ENCODE results near the gene GPC6. TPM values are rescaled to one million over a fixed set of nuclear protein-coding genes. Genes with fewer than 3 reads are reported as not detected.

The GPC6 gene
- total and polyA plus RNA-seq, 5 donors from 2014 or later: not detected

DNA sequence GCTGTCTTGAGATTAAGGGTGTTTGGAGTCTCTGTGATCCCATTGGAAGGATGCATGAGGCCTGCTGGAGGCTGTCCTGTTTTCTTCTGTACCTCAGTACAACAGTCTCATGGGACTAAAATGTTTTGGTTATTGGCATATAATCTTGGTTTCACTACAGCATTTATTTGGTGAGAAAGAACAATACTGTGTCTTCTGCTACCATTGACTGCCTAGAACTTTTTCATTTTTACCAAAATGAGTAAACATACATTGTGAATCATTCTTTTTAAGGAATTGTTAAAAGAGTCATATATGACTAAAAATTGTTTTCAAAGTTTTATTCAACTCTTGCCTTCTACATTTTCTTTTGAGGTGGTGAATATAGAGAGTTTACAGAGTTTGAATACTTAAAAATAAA lies 459.8 kb downstream of the GPC6 start:
- Mint-ChIP-seq H3K4me3 (no peak overlapping the region), H3K9me3 (peaks cover 0 to 3% (median 0%) of the 10 kb centered on the region in 7 donors), H3K4me1 (no peaks in the 10 kb centered on the region), H3K36me3 (no peaks in the 10 kb centered on the region), H3K27ac (no peak overlapping the region), H3K27me3 (peaks cover 4% of the 10 kb centered on the region)
- DNase-seq (no peak), ATAC-seq (ENCODE audit: low read depth in 2 of 2) (no peak)
- Histone ChIP-seq H3K27ac (ENCODE audit: insufficient read depth, low read length, poor library complexity, severe bottlenecking) (no peak overlapping the region), H3K36me3 (ENCODE audit: control insufficient read depth, insufficient read depth, low read length) (no peaks in the 10 kb centered on the region), H3K9me3 (ENCODE audit: control insufficient read depth in 2 of 2, low read length in 2 of 2) (no peaks in the 10 kb centered on the region), H3K4me1 (ENCODE audit: control insufficient read depth, insufficient read depth, low read length, poor library complexity, severe bottlenecking) (no peaks in the 10 kb centered on the region), H3K27me3 (ENCODE audit: control insufficient read depth, insufficient read depth, low read length) (no peaks in the 10 kb centered on the region), H3K4me3 (ENCODE audit: low read depth, low read length) (no peak overlapping the region)

DNA sequence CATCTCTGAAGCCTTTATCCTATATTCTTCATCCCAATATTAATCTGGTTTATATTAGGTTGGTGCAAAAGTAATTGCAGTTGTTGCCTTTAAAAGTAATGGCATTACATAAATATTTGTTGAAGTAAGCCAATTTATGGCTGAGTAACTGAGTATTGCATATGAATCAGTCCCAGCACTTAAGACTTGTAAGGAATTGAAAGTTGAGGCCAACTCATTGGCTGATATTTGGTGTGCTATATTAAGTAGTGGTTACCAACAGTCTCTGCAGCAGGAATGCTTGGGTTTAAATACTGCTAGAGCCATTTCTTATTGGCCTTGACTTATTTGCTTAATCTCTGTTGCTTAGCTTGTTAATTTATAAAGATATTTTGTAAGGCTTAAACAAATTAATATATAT lies 460.7 kb downstream of the GPC6 start:
- Histone ChIP-seq H3K9me3 (ENCODE audit: control insufficient read depth in 2 of 2, low read length in 2 of 2) (no peaks in the 10 kb centered on the region), H3K4me3 (ENCODE audit: low read depth, low read length) (no peak overlapping the region), H3K4me1 (ENCODE audit: control insufficient read depth, insufficient read depth, low read length, poor library complexity, severe bottlenecking) (no peaks in the 10 kb centered on the region), H3K27ac (ENCODE audit: insufficient read depth, low read length, poor library complexity, severe bottlenecking) (no peak overlapping the region), H3K27me3 (ENCODE audit: control insufficient read depth, insufficient read depth, low read length) (no peaks in the 10 kb centered on the region), H3K36me3 (ENCODE audit: control insufficient read depth, insufficient read depth, low read length) (no peaks in the 10 kb centered on the region)
- H3K36me3 Mint-ChIP-seq: no peaks in the 10 kb centered on the region
- peaks cover 4% of the 10 kb centered on the region for H3K27me3 Mint-ChIP-seq
- no peak overlapping the region for H3K4me3 Mint-ChIP-seq
- DNase-seq (no peak), ATAC-seq (ENCODE audit: low read depth in 2 of 2) (no peak)
- no peaks in the 10 kb centered on the region for H3K4me1 Mint-ChIP-seq
- H3K9me3 Mint-ChIP-seq: peaks cover 0 to 3% (median 0%) of the 10 kb centered on the region in 7 donors
- no peak overlapping the region for H3K27ac Mint-ChIP-seq

- H3K4me3 Mint-ChIP-seq: no peak overlapping the region
- H3K36me3 Mint-ChIP-seq: no peaks in the 10 kb centered on the region
- Histone ChIP-seq H3K4me1 (ENCODE audit: control insufficient read depth, insufficient read depth, low read length, poor library complexity, severe bottlenecking) (no peaks in the 10 kb centered on the region), H3K27ac (ENCODE audit: insufficient read depth, low read length, poor library complexity, severe bottlenecking) (no peak overlapping the region), H3K4me3 (ENCODE audit: low read depth, low read length) (no peak overlapping the region), H3K9me3 (ENCODE audit: control insufficient read depth in 2 of 2, low read length in 2 of 2) (no peaks in the 10 kb centered on the region), H3K27me3 (ENCODE audit: control insufficient read depth, insufficient read depth, low read length) (no peaks in the 10 kb centered on the region), H3K36me3 (ENCODE audit: control insufficient read depth, insufficient read depth, low read length) (no peaks in the 10 kb centered on the region)
- H3K9me3 Mint-ChIP-seq: peaks cover 0 to 3% (median 0%) of the 10 kb centered on the region in 7 donors
- peaks cover 4% of the 10 kb centered on the region for H3K27me3 Mint-ChIP-seq
- no peak for DNase-seq
- ATAC-seq (ENCODE audit: low read depth in 2 of 2): no peak
- H3K4me1 Mint-ChIP-seq: no peaks in the 10 kb centered on the region
- H3K27ac Mint-ChIP-seq: no peak overlapping the region
Observed at GRCh38 chr13:93689333-93689732, 462.7 kb downstream of the GPC6 start.

DNA sequence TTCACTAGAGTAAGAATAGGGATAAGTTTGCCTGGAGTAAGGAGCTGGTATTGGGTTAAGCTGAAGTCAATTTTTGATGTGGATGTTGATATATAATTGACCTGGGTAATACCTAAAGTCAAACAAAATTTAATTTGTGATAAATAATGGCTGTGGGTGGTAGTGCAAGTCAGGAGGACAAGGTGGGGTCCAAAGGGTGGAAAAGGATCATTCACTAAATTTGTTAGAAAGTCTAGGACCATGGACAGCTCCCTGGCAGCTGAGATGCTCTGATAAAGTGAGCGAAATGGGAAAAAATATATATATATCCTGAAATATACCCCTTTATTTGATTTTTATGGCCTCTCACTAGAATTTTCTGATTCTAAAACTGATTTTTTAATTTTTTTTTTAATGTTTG lies 463.5 kb downstream of the GPC6 start:
- Histone ChIP-seq H3K4me1 (ENCODE audit: control insufficient read depth, insufficient read depth, low read length, poor library complexity, severe bottlenecking) (no peaks in the 10 kb centered on the region), H3K27me3 (ENCODE audit: control insufficient read depth, insufficient read depth, low read length) (no peaks in the 10 kb centered on the region), H3K4me3 (ENCODE audit: low read depth, low read length) (no peak overlapping the region), H3K36me3 (ENCODE audit: control insufficient read depth, insufficient read depth, low read length) (no peaks in the 10 kb centered on the region), H3K9me3 (ENCODE audit: control insufficient read depth in 2 of 2, low read length in 2 of 2) (no peaks in the 10 kb centered on the region), H3K27ac (ENCODE audit: insufficient read depth, low read length, poor library complexity, severe bottlenecking) (no peak overlapping the region)
- no peaks in the 10 kb centered on the region for H3K36me3 Mint-ChIP-seq
- DNase-seq (peak in 1 of 3 donors; percentile 2), ATAC-seq (ENCODE audit: low read depth in 2 of 2) (no peak)
- peaks cover 0 to 3% (median 0%) of the 10 kb centered on the region in 7 donors for H3K9me3 Mint-ChIP-seq
- H3K4me1 Mint-ChIP-seq: no peaks in the 10 kb centered on the region
- no peak overlapping the region for H3K27ac Mint-ChIP-seq
- H3K27me3 Mint-ChIP-seq: peaks cover 4% of the 10 kb centered on the region
- no peak overlapping the region for H3K4me3 Mint-ChIP-seq

- H3K4me3 ChIP-seq (ENCODE audit: low read depth, low read length): no peak overlapping the region
- Mint-ChIP-seq H3K4me3 (no peak overlapping the region), H3K36me3 (no peaks in the 10 kb centered on the region), H3K27me3 (no peaks in the 10 kb centered on the region), H3K9me3 (peaks cover 0 to 8% (median 3%) of the 10 kb centered on the region in 7 donors), H3K27ac (no peak overlapping the region), H3K4me1 (no peaks in the 10 kb centered on the region)
- no peak overlapping the region for H3K27ac ChIP-seq (ENCODE audit: insufficient read depth, low read length, poor library complexity, severe bottlenecking)
- ATAC-seq (ENCODE audit: low read depth in 2 of 2) (no peak), DNase-seq (no peak)
- no peaks in the 10 kb centered on the region for H3K9me3 ChIP-seq (ENCODE audit: control insufficient read depth in 2 of 2, low read length in 2 of 2)
- no peaks in the 10 kb centered on the region for H3K36me3 ChIP-seq (ENCODE audit: control insufficient read depth, insufficient read depth, low read length)
- no peaks in the 10 kb centered on the region for H3K4me1 ChIP-seq (ENCODE audit: control insufficient read depth, insufficient read depth, low read length, poor library complexity, severe bottlenecking)
- no peaks in the 10 kb centered on the region for H3K27me3 ChIP-seq (ENCODE audit: control insufficient read depth, insufficient read depth, low read length)
Observed at GRCh38 chr13:93698016-93698613, 471.5 kb downstream of the GPC6 start.

GRCh38 chr13:93700115-93700514 lies 473.5 kb downstream of the GPC6 start:
- Histone ChIP-seq H3K9me3 (ENCODE audit: control insufficient read depth in 2 of 2, low read length in 2 of 2) (no peaks in the 10 kb centered on the region), H3K4me1 (ENCODE audit: control insufficient read depth, insufficient read depth, low read length, poor library complexity, severe bottlenecking) (no peaks in the 10 kb centered on the region), H3K27me3 (ENCODE audit: control insufficient read depth, insufficient read depth, low read length) (no peaks in the 10 kb centered on the region), H3K4me3 (ENCODE audit: low read depth, low read length) (no peak overlapping the region), H3K36me3 (ENCODE audit: control insufficient read depth, insufficient read depth, low read length) (no peaks in the 10 kb centered on the region), H3K27ac (ENCODE audit: insufficient read depth, low read length, poor library complexity, severe bottlenecking) (no peak overlapping the region)
- no peak for DNase-seq
- H3K27ac Mint-ChIP-seq: no peak overlapping the region
- ATAC-seq (ENCODE audit: low read depth in 2 of 2): no peak
- no peaks in the 10 kb centered on the region for H3K27me3 Mint-ChIP-seq
- peaks cover 0 to 8% (median 3%) of the 10 kb centered on the region in 7 donors for H3K9me3 Mint-ChIP-seq
- H3K4me1 Mint-ChIP-seq: no peaks in the 10 kb centered on the region
- no peaks in the 10 kb centered on the region for H3K36me3 Mint-ChIP-seq
- H3K4me3 Mint-ChIP-seq: no peak overlapping the region

DNA sequence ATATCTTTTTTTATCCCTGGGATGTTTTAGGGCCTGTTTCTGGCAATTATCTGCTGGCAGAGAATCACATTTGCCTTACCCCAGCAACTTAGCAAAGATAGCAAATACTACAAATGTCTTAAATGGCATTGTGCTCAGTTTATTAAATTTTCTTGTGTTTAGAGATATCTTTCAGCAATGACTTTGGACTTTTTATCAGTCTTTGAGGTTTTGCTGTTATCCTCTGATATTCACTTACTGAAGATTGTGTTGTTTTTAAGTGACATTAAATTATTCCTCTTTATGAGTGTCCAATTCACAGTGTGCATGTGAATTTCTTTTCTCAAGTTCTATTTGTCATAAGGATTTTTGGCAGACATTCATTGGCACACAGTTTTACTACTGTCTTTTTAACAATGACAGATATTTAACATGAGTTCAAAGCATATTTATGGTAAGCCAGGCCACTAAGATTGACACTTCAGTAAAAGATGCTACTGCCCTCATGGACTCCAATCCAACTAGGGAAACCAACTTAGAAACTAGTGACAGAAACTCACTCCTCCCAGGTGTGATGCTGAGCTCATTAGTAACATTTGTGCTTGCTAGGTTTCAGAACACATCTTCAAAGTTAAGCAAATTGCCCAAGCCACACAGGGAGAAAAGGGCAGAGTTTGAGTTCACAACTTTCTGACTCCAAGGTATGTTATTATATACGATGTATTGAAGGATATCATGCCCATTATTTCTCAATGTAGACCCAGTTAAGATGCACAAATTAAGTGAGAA lies 481.9 kb downstream of the GPC6 start:
- Histone ChIP-seq H3K9me3 (ENCODE audit: control insufficient read depth in 2 of 2, low read length in 2 of 2) (no peaks in the 10 kb centered on the region), H3K4me1 (ENCODE audit: control insufficient read depth, insufficient read depth, low read length, poor library complexity, severe bottlenecking) (no peaks in the 10 kb centered on the region), H3K27ac (ENCODE audit: insufficient read depth, low read length, poor library complexity, severe bottlenecking) (no peak overlapping the region), H3K27me3 (ENCODE audit: control insufficient read depth, insufficient read depth, low read length) (no peaks in the 10 kb centered on the region), H3K36me3 (ENCODE audit: control insufficient read depth, insufficient read depth, low read length) (no peaks in the 10 kb centered on the region), H3K4me3 (ENCODE audit: low read depth, low read length) (no peak overlapping the region)
- Mint-ChIP-seq H3K4me1 (no peaks in the 10 kb centered on the region), H3K9me3 (peaks cover 0 to 3% (median 0%) of the 10 kb centered on the region in 7 donors), H3K27me3 (no peaks in the 10 kb centered on the region), H3K4me3 (no peak overlapping the region), H3K36me3 (no peaks in the 10 kb centered on the region), H3K27ac (no peak overlapping the region)
- ATAC-seq (ENCODE audit: low read depth in 2 of 2): no peak
- DNase-seq: no peak

All from CD4-positive, CD25-positive, alpha-beta regulatory T cell (primary cell).